H1 (cell line): ENCODE measurements around the gene AADAC.

Source experiments
- BACH1 ChIP-seq: IDR thresholded peaks from 2 replicates; pipeline ENCODE4 v1.6.1; 2012; ENCODE audit warnings: low read length, improper control_type of control experiment
- RFX5 ChIP-seq: IDR thresholded peaks from 2 replicates; pipeline ENCODE4 v1.6.1; 2011; ENCODE audit warnings: low read depth, low read length, improper control_type of control experiment, borderline replicate concordance
- RNF2 ChIP-seq: fragments of 200-900, 300-1000 bp; sonication (generic); IDR thresholded peaks from 2 replicates; pipeline ENCODE4 v1.7.1; 2016; ENCODE audit warnings: borderline replicate concordance, low read depth, mild to moderate bottlenecking, antibody characterized with exemption, low read length; ENCODE audit not compliant: poor library complexity, severe bottlenecking; ENCODE audit errors: missing control alignments
- SP1 ChIP-seq: IDR thresholded peaks from 2 replicates; pipeline ENCODE4 v1.6.1; 2011; ENCODE audit warnings: low read depth, low read length
- SP2 ChIP-seq: IDR thresholded peaks from 2 replicates; pipeline ENCODE4 v1.6.1; 2012; ENCODE audit warnings: mild to moderate bottlenecking, low read length, inconsistent platforms
- ZNF274 ChIP-seq: IDR thresholded peaks from 2 replicates; pipeline ENCODE4 v1.7.0; 2012; ENCODE audit warnings: low read length, borderline replicate concordance; ENCODE audit errors: extremely low read depth
- TF ChIP-seq, protein P1 (sequence below), 3 experiments: IDR thresholded peaks; 1 replicate in 2 of 3; 2 replicates in 1 of 3; pipeline versions ENCODE4 v1.5.1 to v1.6.1; 2011; ENCODE audit warnings: low read length in 3 of 3, mild to moderate bottlenecking in 3 of 3, inconsistent platforms in 2 of 3, low read depth in 1 of 3, moderate library complexity in 1 of 3; ENCODE audit not compliant: insufficient read depth in 1 of 3; ENCODE audit errors: control extremely low read depth in 1 of 3

DNA sequence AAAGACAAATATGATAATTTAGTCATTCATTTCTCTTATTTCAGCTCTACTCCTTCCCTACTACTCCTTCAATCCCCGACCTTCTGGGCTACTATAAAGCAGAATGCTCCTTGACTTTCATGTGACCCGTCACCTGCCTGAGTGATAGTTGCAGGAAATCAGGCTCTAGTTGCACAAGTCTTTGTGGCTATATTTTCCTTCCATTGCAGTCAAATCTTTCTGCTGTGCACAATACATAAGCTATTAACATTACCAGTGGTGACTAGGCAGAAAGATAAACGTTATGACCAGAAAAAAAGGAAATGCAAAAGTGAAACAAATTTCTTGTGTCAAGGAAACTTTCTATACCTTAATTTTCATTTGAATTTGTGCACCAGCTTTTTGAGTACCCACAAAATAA, 61.8 kb downstream of the AADAC start:
- no peak for TF ChIP-seq SP1
- TF ChIP-seq SP2: no peak
- TF ChIP-seq, protein P1, sequence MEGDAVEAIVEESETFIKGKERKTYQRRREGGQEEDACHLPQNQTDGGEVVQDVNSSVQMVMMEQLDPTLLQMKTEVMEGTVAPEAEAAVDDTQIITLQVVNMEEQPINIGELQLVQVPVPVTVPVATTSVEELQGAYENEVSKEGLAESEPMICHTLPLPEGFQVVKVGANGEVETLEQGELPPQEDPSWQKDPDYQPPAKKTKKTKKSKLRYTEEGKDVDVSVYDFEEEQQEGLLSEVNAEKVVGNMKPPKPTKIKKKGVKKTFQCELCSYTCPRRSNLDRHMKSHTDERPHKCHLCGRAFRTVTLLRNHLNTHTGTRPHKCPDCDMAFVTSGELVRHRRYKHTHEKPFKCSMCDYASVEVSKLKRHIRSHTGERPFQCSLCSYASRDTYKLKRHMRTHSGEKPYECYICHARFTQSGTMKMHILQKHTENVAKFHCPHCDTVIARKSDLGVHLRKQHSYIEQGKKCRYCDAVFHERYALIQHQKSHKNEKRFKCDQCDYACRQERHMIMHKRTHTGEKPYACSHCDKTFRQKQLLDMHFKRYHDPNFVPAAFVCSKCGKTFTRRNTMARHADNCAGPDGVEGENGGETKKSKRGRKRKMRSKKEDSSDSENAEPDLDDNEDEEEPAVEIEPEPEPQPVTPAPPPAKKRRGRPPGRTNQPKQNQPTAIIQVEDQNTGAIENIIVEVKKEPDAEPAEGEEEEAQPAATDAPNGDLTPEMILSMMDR (IDR thresholded peaks at IDR 0.05; ENCODE audit: control extremely low read depth in 1 of 3, insufficient read depth in 1 of 3, low read depth in 1 of 3, low read length in 3 of 3): no peak
- TF ChIP-seq ZNF274: no peak
- TF ChIP-seq RNF2: no peak
- TF ChIP-seq RFX5: no peak
- no peak for TF ChIP-seq BACH1
